ENCODE data around the gene STX18. TPM values are rescaled to one million over a fixed set of nuclear protein-coding genes. Genes with fewer than 3 reads are reported as not detected.

Gene STX18
- total RNA-seq, 1 experiment from 2014 or later: 18.5 TPM

- Histone ChIP-seq H3K9me2 (ENCODE audit: insufficient read depth) (no peaks in the 10 kb centered on the region), H3K36me3 (ENCODE audit: control insufficient read depth in 1 of 2, insufficient read depth in 2 of 2, low read length in 2 of 2) (no peaks in the 10 kb centered on the region), H3K9me3 (ENCODE audit: control insufficient read depth in 1 of 2, insufficient read depth in 1 of 2, low read depth in 1 of 2, low read length in 2 of 2) (no peaks in the 10 kb centered on the region), H2AFZ (ENCODE audit: low read depth, low read length, poor library complexity, severe bottlenecking) (no peak overlapping the region), H3K4me3 (replicated peaks in 1 of 2; ENCODE audit: low read depth in 1 of 2, low read length in 2 of 2) (no peak overlapping the region), H3K27me3 (ENCODE audit: insufficient read depth, low read length) (no peaks in the 10 kb centered on the region), H3K79me2 (ENCODE audit: insufficient read depth, low read length) (peaks cover 24% of the 10 kb centered on the region; the same call in 1 of the 2 replicates), H3K27ac (ENCODE audit: low read depth, low read length) (no peak overlapping the region), H3K4me1 (ENCODE audit: control insufficient read depth in 1 of 2, insufficient read depth in 2 of 2, low read length in 2 of 2) (no peaks in the 10 kb centered on the region), H3K4me2 (ENCODE audit: low read length) (no peak overlapping the region), H4K20me1 (ENCODE audit: insufficient read depth) (no peaks in the 10 kb centered on the region), H3K9ac (ENCODE audit: low read length) (no peak overlapping the region)
- DNase-seq (ENCODE audit: low read depth, low spot score): no peak
- CTCF ChIA-PET: interaction anchor here (1.3 kb wide), 1 partner anchor 50 kb away, joined by 3 read pairs; no protein-coding TSS in a partner anchor
- intact Hi-C loops (cut with micrococcal nuclease): no loop called here
- TF ChIP-seq YY1 (IDR thresholded peaks at IDR 0.05; ENCODE audit: extremely low read depth, insufficient replicate concordance, low read depth, low read length): no peak
- TF ChIP-seq POLR2AphosphoS5 (IDR thresholded peaks at IDR 0.05; ENCODE audit: low read depth, low read length): no peak
- TF ChIP-seq ZNF274 (IDR thresholded peaks at IDR 0.05; ENCODE audit: low read depth, low read length): no peak
- TF ChIP-seq JUND (IDR thresholded peaks at IDR 0.05): no peak
- TF ChIP-seq EGR1 (IDR thresholded peaks at IDR 0.05; ENCODE audit: low read depth): no peak
- TF ChIP-seq CEBPB (IDR thresholded peaks at IDR 0.05; ENCODE audit: low read depth): no peak
- TF ChIP-seq SRF (IDR thresholded peaks at IDR 0.05; ENCODE audit: low read depth): no peak
- no peak for TF ChIP-seq RAD21 (IDR thresholded peaks at IDR 0.05; ENCODE audit: low read depth)
- TF ChIP-seq ELF1 (IDR thresholded peaks at IDR 0.05; ENCODE audit: borderline replicate concordance, low read depth): no peak
- TF ChIP-seq EZH2 (IDR thresholded peaks at IDR 0.05): no peak
- no peak for TF ChIP-seq MAX (IDR thresholded peaks at IDR 0.05)
- TF ChIP-seq POLR2A (IDR thresholded peaks at IDR 0.05; ENCODE audit: borderline replicate concordance, extremely low read depth, insufficient read depth, insufficient read length): no peak
- TF ChIP-seq CTCF (IDR thresholded peaks at IDR 0.05 in 2 of 3, conservative IDR thresholded peaks at IDR 0.05 in 1 of 3; ENCODE audit: borderline replicate concordance in 1 of 3, insufficient read depth in 1 of 3, low read depth in 2 of 3, low read length in 2 of 3): no peak
- no peak for TF ChIP-seq EZH2phosphoT487 (IDR thresholded peaks at IDR 0.05; ENCODE audit: borderline replicate concordance)
- no peak for TF ChIP-seq REST (IDR thresholded peaks at IDR 0.05; ENCODE audit: low read depth)
- no peak for TF ChIP-seq ZBTB33 (IDR thresholded peaks at IDR 0.05; ENCODE audit: extremely low read depth, insufficient replicate concordance, low read length)
- TF ChIP-seq CBX3 (IDR thresholded peaks at IDR 0.05; ENCODE audit: low read depth): no peak
- POLR2A ChIA-PET: no interaction called here
- BruUV-seq (replicated peaks): no TSS peak
- RAD21 ChIA-PET (ENCODE audit: low non-redundant PET in 1 of 2, low total read pairs in 2 of 2, uncharacterized antibody in 2 of 2, unreplicated experiment in 2 of 2): interaction anchor here in 1 of 2 experiments (0.5 to 0.8 kb wide), 2 partner anchors 185 to 388 kb away, joined by 3 to 4 read pairs; no protein-coding TSS in a partner anchor
- ATAC-seq: no peak
Measured at GRCh38 chr4:4481399-4481994, 60.4 kb downstream of the STX18 start.
